Caco-2 (cell line): Measurements from ENCODE around the gene RNF208. TPM values are rescaled to one million over a fixed set of nuclear protein-coding genes. Genes with fewer than 3 reads are reported as not detected.

Source experiments
- BruUV-seq: library from RNA; stranded (reverse); fragments of 400-500 nt; replicated peaks from 2 replicates; lab custom pipeline; 2021; lab: Mats Ljungman, UMichigan
- CTCF ChIA-PET: fragments of 300-600 bp; sonication (Branson Sonifier 250); formaldehyde crosslinking; loops from one replicate; lab custom pipeline; 2022; ENCODE audit warnings: antibody characterized with exemption; lab: Charles Lee
- POLR2A ChIA-PET: fragments of 300-600 bp; sonication (Branson Sonifier 250); formaldehyde crosslinking; loops from one replicate; lab custom pipeline; 2022; ENCODE audit warnings: antibody characterized with exemption; lab: Charles Lee
- DNase-seq, 2 experiments: peaks; one replicate each; pipeline versions ENCODE4 v3.0.0 to v3.0.0-alpha.2; 2020 to 2022
- H3K27me3 ChIP-seq: replicated peaks from 2 replicates; pipeline ENCODE4 v1.6.0; 2011; ENCODE audit warnings: low read length; ENCODE audit not compliant: control insufficient read depth, insufficient read depth
- H3K36me3 ChIP-seq: 2 replicates; pipeline ENCODE4 v1.5.1; 2011; ENCODE audit warnings: low read length; ENCODE audit not compliant: control insufficient read depth, insufficient read depth
- H3K4me1 ChIP-seq: fragments of 250-450 bp; sonication (Bioruptor Pico); 2 replicates; pipeline ENCODE4 v1.5.1; 2020; ENCODE audit warnings: mild to moderate bottlenecking
- H3K4me3 ChIP-seq: 2 replicates; pipeline ENCODE4 v1.5.1; 2011; ENCODE audit warnings: low read depth, mild to moderate bottlenecking, control low read depth, low read length
- H3K9me3 ChIP-seq: fragments of 250-450 bp; sonication (Bioruptor Pico); 2 replicates; pipeline ENCODE4 v1.5.1; 2020; ENCODE audit warnings: mild to moderate bottlenecking, moderate library complexity
- H3K27ac Mint-ChIP-seq: one replicate; pipeline ENCODE4 v1.8.0; 2022; ENCODE audit warnings: mixed read lengths; ENCODE audit not compliant: unreplicated experiment
- H3K27me3 Mint-ChIP-seq: one replicate; pipeline ENCODE4 v1.8.0; 2022; ENCODE audit warnings: mixed read lengths; ENCODE audit not compliant: insufficient read depth, unreplicated experiment
- H3K36me3 Mint-ChIP-seq: one replicate; pipeline ENCODE4 v1.8.0; 2022; ENCODE audit warnings: mild to moderate bottlenecking, mixed read lengths; ENCODE audit not compliant: insufficient read depth, unreplicated experiment
- H3K4me1 Mint-ChIP-seq: one replicate; pipeline ENCODE4 v1.8.0; 2022; ENCODE audit warnings: low read depth, mixed read lengths; ENCODE audit not compliant: unreplicated experiment
- H3K4me3 Mint-ChIP-seq: one replicate; pipeline ENCODE4 v1.8.0; 2022; ENCODE audit warnings: mild to moderate bottlenecking, moderate library complexity, mixed read lengths; ENCODE audit not compliant: unreplicated experiment
- H3K9me3 Mint-ChIP-seq: one replicate; pipeline ENCODE4 v1.8.0; 2022; ENCODE audit warnings: mixed read lengths; ENCODE audit not compliant: unreplicated experiment
- CTCF ChIP-seq, 2 experiments: fragments of 200-600 bp in 1 of 2; IDR thresholded peaks; 1 replicate in 1 of 2; 2 replicates in 1 of 2; pipeline versions ENCODE4 v1.5.1 to v1.8.0; 2011 to 2022; ENCODE audit warnings: antibody characterized with exemption in 1 of 2, control low read depth in 1 of 2, inconsistent platforms in 1 of 2, low read depth in 1 of 2, low read length in 1 of 2, mild to moderate bottlenecking in 1 of 2, moderate library complexity in 1 of 2; ENCODE audit not compliant: insufficient read depth in 1 of 2, severe bottlenecking in 1 of 2, unreplicated experiment in 1 of 2
- intact Hi-C: fragments of 100-400 bp; cut with micrococcal nuclease; formaldehyde crosslinking; loops from one replicate; pipeline ENCODE4 v1.10.0; 2022; ENCODE audit not compliant: unreplicated experiment
- total RNA-seq: library from RNA; stranded (reverse); gene quantifications from 2 replicates; pipeline ENCODE4 v1.2.3, GENCODE V29; 2022

Gene RNF208
- total RNA-seq, 1 experiment from 2014 or later = 6.5 TPM

GRCh38 chr9:137223078-137223970 is 1.3 kb upstream of the RNF208 start:
- Mint-ChIP-seq H3K27ac (no peak overlapping the region), H3K27me3 (no peaks in the 10 kb centered on the region), H3K4me3 (peak overlapping the region; percentile 85), H3K4me1 (peaks cover 13% of the 10 kb centered on the region), H3K36me3 (peaks cover 20% of the 10 kb centered on the region), H3K9me3 (no peaks in the 10 kb centered on the region)
- peak; percentile 97 to 99 for DNase-seq
- peak overlapping the region; percentile 69 for H3K4me3 ChIP-seq
- no peaks in the 10 kb centered on the region for H3K27me3 ChIP-seq
- H3K4me1 ChIP-seq = peaks cover 21% of the 10 kb centered on the region
- BruUV-seq = no TSS peak
- CTCF ChIA-PET = interaction anchor here (0.6 to 2.5 kb wide), 15 partner anchors 10 to 337 kb away, joined by 3 to 27 read pairs (median 4); partner anchors contain the start of genes SAPCD2 and TUBB4B
- intact Hi-C loops = loop anchor here (2.0 kb wide), 1 partner anchor 17 kb away; the partner anchor contains the start of gene TUBB4B
- no peaks in the 10 kb centered on the region for H3K9me3 ChIP-seq
- POLR2A ChIA-PET = interaction anchor here (0.6 to 3.3 kb wide), 9 partner anchors 8 to 212 kb away, joined by 3 to 27 read pairs (median 7); partner anchors contain the start of genes ANAPC2, NELFB, SLC34A3 and SSNA1
- no peak for TF ChIP-seq CTCF (IDR thresholded peaks at IDR 0.05; ENCODE audit: insufficient read depth in 1 of 2, low read depth in 1 of 2, low read length in 1 of 2, severe bottlenecking in 1 of 2, unreplicated experiment in 1 of 2)
- H3K36me3 ChIP-seq = no peaks in the 10 kb centered on the region

GRCh38 chr9:137221506-137222111 is 431 bp downstream of the RNF208 start:
- Histone ChIP-seq H3K36me3 (no peaks in the 10 kb centered on the region), H3K4me1 (peaks cover 29% of the 10 kb centered on the region), H3K4me3 (peak overlapping the region; percentile 69), H3K9me3 (no peaks in the 10 kb centered on the region), H3K27me3 (no peaks in the 10 kb centered on the region)
- BruUV-seq = no TSS peak
- H3K4me3 Mint-ChIP-seq = peak overlapping the region; percentile 85
- POLR2A ChIA-PET = interaction anchor here (2.5 to 3.3 kb wide), 3 partner anchors 19 to 33 kb away, joined by 10 to 27 read pairs (median 14); partner anchors contain the start of genes ANAPC2, SSNA1, TPRN and TUBB4B
- CTCF ChIA-PET = interaction anchor here (1.3 to 2.5 kb wide), 3 partner anchors 15 to 47 kb away, joined by 3 to 27 read pairs (median 3); no protein-coding TSS in a partner anchor
- peak in 1 of 2 experiments; percentile 65 for DNase-seq
- no peaks in the 10 kb centered on the region for H3K9me3 Mint-ChIP-seq
- peaks cover 11% of the 10 kb centered on the region for H3K4me1 Mint-ChIP-seq
- intact Hi-C loops = loop anchor here (2.0 kb wide), 1 partner anchor 19 kb away; the partner anchor contains the start of gene TUBB4B
- H3K27ac Mint-ChIP-seq = no peak overlapping the region
- peaks cover 29% of the 10 kb centered on the region for H3K36me3 Mint-ChIP-seq
- no peak for TF ChIP-seq CTCF (IDR thresholded peaks at IDR 0.05; ENCODE audit: insufficient read depth in 1 of 2, low read depth in 1 of 2, low read length in 1 of 2, severe bottlenecking in 1 of 2, unreplicated experiment in 1 of 2)
- H3K27me3 Mint-ChIP-seq = no peaks in the 10 kb centered on the region

GRCh38 chr9:137221095-137221505 is 940 bp downstream of the RNF208 start:
- peaks cover 6% of the 10 kb centered on the region for H3K4me1 Mint-ChIP-seq
- TF ChIP-seq CTCF (IDR thresholded peaks at IDR 0.05; ENCODE audit: insufficient read depth in 1 of 2, low read depth in 1 of 2, low read length in 1 of 2, severe bottlenecking in 1 of 2, unreplicated experiment in 1 of 2) = no peak
- DNase-seq = no peak
- intact Hi-C loops = no loop called here
- H3K36me3 Mint-ChIP-seq = peaks cover 33% of the 10 kb centered on the region
- H3K27me3 Mint-ChIP-seq = no peaks in the 10 kb centered on the region
- Histone ChIP-seq H3K4me1 (peaks cover 25% of the 10 kb centered on the region), H3K27me3 (no peaks in the 10 kb centered on the region), H3K36me3 (no peaks in the 10 kb centered on the region), H3K9me3 (no peaks in the 10 kb centered on the region), H3K4me3 (peak overlapping the region; percentile 69)
- peak overlapping the region; percentile 85 for H3K4me3 Mint-ChIP-seq
- no peak overlapping the region for H3K27ac Mint-ChIP-seq
- ChIA-PET CTCF (interaction anchor here (0.7 kb wide), 1 partner anchor 15 kb away, joined by 4 read pairs; no protein-coding TSS in a partner anchor), POLR2A (interaction anchor here (3.3 kb wide), 1 partner anchor 19 kb away, joined by 27 read pairs; the partner anchor contains the start of gene TUBB4B)
- no TSS peak for BruUV-seq
- H3K9me3 Mint-ChIP-seq = no peaks in the 10 kb centered on the region
